ENCODE results near the gene ZNF101. TPM values are rescaled to one million over a fixed set of nuclear protein-coding genes. Genes with fewer than 3 reads are reported as not detected.
"Not testable (repeated sequence)": the region's sequence is repeated elsewhere in the genome, so short reads cannot be mapped to it uniquely, and the experiment has no call there.

Gene ZNF101
- polyA plus RNA-seq, 1 experiment, result 4.5 TPM

DNA sequence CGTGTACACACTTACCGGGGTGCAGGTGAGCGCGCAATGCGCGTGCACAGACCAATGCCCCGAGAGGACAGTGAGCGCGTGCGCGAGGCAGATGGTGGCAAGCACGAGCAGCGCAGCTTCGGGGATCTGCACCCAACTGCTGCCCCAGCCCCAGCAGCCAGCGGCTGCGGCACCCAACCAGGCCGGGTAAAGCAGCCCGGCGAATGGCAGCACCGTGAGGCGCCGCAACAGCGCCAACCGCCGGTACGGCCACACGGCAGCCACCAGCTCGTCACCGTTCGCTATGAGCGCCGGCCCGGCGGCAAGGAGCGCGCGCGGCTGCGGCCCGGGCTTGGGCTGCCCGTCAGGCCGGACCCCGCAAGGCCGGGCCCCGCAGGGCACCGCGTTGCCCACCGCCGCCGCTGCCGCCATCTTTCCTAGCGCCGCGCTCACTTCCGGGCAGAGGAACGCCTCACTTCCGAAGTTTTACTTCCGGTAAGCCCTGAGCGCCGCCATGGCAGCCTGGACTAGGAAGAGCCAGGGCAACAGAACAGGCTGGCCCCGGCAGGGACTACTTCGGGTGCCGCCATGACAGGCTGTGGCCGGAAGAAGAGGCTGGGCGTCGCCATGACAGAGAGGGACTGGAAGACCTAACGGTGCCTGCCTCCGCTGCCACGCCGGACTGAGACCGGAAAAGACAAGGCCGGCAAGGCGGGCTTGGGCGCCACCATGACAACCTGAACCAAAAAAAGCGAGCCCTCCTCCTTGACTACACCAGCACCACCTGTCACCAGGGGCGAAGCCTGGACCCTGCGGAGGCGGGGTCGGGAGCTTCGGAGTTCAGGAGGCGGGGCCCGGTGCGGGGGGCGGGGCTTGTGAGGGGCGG, 5.2 kb upstream of the ZNF101 start, which contains the start of gene ATP13A1:
ATP13A1 (minus strand) TSS at position 421 of the 865 bp plus-strand sequence; CDS start at position 411, 10 bp downstream.
- H3K4me3 ChIP-seq (ENCODE audit: low read depth, low read length), result peak within 1 kb of the TSS; percentile 100
- H3K27ac ChIP-seq (ENCODE audit: low read depth, low read length), result peak within 1 kb of the TSS; percentile 93
- ChIA-PET POLR2A (interaction anchor here (0.6 to 1.0 kb wide), 6 partner anchors 9 to 237 kb away, joined by 3 to 7 read pairs (median 4); partner anchors contain the start of genes ZNF253, ZNF506 and ZNF93), CTCF (interaction anchor here (0.7 to 3.0 kb wide), 2 partner anchors 131 to 157 kb away, joined by 6 to 8 read pairs; no protein-coding TSS in a partner anchor)
- peak; percentile 94 for DNase-seq (ENCODE audit: low read depth, low spot score)
- TF ChIP-seq, protein P1, sequence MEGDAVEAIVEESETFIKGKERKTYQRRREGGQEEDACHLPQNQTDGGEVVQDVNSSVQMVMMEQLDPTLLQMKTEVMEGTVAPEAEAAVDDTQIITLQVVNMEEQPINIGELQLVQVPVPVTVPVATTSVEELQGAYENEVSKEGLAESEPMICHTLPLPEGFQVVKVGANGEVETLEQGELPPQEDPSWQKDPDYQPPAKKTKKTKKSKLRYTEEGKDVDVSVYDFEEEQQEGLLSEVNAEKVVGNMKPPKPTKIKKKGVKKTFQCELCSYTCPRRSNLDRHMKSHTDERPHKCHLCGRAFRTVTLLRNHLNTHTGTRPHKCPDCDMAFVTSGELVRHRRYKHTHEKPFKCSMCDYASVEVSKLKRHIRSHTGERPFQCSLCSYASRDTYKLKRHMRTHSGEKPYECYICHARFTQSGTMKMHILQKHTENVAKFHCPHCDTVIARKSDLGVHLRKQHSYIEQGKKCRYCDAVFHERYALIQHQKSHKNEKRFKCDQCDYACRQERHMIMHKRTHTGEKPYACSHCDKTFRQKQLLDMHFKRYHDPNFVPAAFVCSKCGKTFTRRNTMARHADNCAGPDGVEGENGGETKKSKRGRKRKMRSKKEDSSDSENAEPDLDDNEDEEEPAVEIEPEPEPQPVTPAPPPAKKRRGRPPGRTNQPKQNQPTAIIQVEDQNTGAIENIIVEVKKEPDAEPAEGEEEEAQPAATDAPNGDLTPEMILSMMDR (IDR thresholded peaks at IDR 0.05; ENCODE audit: low read depth, low read length), result no peak
- H3K27me3 ChIP-seq (ENCODE audit: control insufficient read depth, insufficient read depth, low read length), result no peaks in the 10 kb centered on the region
- H3K9me3 ChIP-seq (ENCODE audit: control insufficient read depth, insufficient read depth, low read length), result peaks cover 12% of the 10 kb centered on the region; the same call in 1 of the 2 replicates

DNA sequence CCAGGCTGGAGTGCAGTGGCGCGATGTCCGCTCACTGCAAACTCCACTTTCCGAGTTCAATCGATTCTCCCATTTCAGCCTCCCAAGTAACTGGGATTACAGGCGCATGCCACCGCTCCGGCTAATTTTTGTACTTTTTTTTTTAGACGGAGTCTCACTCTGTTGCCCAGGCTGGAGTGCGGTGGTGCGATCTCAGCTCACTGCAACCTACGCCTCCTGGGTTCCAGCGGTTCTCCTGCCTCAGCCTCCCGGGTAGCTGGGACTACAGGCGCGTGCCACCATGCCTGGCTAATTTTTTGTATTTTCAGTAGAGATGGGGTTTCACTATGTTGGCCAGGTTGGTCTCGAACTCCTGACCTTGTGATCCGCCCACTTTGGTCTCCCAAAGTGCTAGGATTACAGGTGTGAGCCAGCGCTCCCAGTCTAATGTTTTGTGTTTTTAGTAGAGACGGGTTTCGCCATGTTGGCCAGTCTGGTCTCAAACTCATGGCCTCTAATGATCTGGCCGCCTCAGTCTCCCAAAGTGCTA, 3.2 kb upstream of the ZNF101 start:
- CTCF ChIA-PET; H3K27ac ChIP-seq (ENCODE audit: low read depth, low read length); H3K27me3 ChIP-seq (ENCODE audit: control insufficient read depth, insufficient read depth, low read length); POLR2A ChIA-PET; H3K4me3 ChIP-seq (ENCODE audit: low read depth, low read length); DNase-seq (ENCODE audit: low read depth, low spot score): not testable (repeated sequence)
- peaks cover 17% of the 10 kb centered on the region; the same call in 1 of the 2 replicates for H3K9me3 ChIP-seq (ENCODE audit: control insufficient read depth, insufficient read depth, low read length)

DNA sequence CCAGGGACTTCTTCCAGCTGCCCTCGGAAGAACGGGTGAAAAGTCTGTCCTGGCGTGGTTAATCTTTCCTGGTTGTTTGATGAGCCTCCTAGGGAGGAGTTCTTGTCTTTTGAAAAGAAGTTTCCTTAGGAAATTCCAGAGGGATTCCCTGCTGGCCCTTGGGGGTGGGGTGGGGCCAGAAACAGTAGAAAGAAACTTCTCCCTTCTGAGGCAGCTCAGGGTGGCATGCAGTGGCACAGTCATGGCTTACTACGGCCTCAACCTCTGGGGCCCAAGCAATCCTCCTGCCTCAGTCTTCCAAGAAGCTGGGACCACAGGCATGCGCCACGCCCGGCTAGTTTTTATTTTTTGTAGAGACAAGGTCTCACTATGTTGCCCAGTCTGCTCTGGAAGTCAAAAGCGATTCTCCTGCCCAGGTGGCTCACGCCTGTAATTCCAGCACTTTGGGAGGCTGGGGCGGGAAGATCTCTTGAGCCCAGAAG, 1.5 kb downstream of the ZNF101 start:
- DNase-seq (ENCODE audit: low read depth, low spot score), result no peak
- ChIA-PET CTCF (no interaction called here), POLR2A (no interaction called here)
- H3K27ac ChIP-seq (ENCODE audit: low read depth, low read length), result no peak overlapping the region
- TF ChIP-seq, protein P1 (IDR thresholded peaks at IDR 0.05; ENCODE audit: low read depth, low read length), result no peak
- no peak overlapping the region for H3K4me3 ChIP-seq (ENCODE audit: low read depth, low read length)
- H3K9me3 ChIP-seq (ENCODE audit: control insufficient read depth, insufficient read depth, low read length), result peaks cover 32% of the 10 kb centered on the region
- no peaks in the 10 kb centered on the region for H3K27me3 ChIP-seq (ENCODE audit: control insufficient read depth, insufficient read depth, low read length)

DNA sequence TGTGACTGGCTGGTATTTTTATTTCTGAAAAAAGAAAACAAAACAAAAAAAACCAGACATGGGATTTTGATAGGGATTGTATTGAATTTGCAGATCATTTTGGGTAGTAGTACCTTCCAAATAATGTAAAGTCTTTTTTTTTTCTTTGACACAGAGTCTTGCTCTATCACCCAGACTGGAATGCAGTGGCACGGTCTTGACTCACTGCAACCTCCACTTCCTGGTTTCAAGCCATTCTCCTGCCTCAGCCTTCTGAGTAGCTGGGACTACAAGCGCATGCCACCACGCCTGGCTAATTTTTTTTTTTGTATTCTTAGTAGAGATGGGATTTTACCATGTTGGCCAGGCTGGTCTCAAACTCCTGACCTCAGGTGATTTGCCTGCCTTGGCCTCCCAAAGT, 4.2 kb downstream of the ZNF101 start:
- CTCF ChIA-PET, result interaction anchor here (0.6 kb wide), 1 partner anchor 231 kb away, joined by 5 read pairs; no protein-coding TSS in a partner anchor

DNA sequence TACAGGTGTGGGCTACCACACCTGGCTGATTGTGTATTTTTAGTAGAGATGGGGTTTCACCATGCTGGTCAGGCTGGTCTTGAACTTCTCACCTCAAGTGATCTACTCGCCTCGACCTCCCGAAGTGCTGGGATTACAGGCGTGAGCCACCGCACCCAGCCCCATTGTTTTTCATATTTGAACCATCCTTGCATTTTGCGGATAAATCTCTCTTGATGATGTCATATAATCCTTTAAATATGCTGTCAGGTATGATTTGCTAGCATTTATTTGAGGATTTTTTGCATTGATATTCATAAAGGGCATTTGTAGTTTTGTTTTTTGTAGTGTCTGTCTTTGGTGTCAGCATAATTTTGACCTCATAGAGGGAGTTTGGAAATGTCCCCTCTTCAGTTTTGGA, 5.7 kb downstream of the ZNF101 start:
- ChIA-PET POLR2A (no interaction called here), CTCF (no interaction called here)
- TF ChIP-seq, protein P1 (IDR thresholded peaks at IDR 0.05; ENCODE audit: low read depth, low read length), result no peak
- no peak for DNase-seq (ENCODE audit: low read depth, low spot score)
- H3K4me3 ChIP-seq (ENCODE audit: low read depth, low read length), result no peak overlapping the region
- H3K9me3 ChIP-seq (ENCODE audit: control insufficient read depth, insufficient read depth, low read length), result peaks cover 60% of the 10 kb centered on the region
- no peak overlapping the region for H3K27ac ChIP-seq (ENCODE audit: low read depth, low read length)
- H3K27me3 ChIP-seq (ENCODE audit: control insufficient read depth, insufficient read depth, low read length), result no peaks in the 10 kb centered on the region

More for the DNA sequence above, 4.2 kb downstream of the ZNF101 start:
- H3K27ac ChIP-seq (ENCODE audit: low read depth, low read length), result no peak overlapping the region
- peaks cover 51% of the 10 kb centered on the region for H3K9me3 ChIP-seq (ENCODE audit: control insufficient read depth, insufficient read depth, low read length)
- TF ChIP-seq, protein P1 (IDR thresholded peaks at IDR 0.05; ENCODE audit: low read depth, low read length), result no peak
- no peaks in the 10 kb centered on the region for H3K27me3 ChIP-seq (ENCODE audit: control insufficient read depth, insufficient read depth, low read length)
- no peak overlapping the region for H3K4me3 ChIP-seq (ENCODE audit: low read depth, low read length)
- POLR2A ChIA-PET, result no interaction called here
- no peak for DNase-seq (ENCODE audit: low read depth, low spot score)
